IMR-90 (cell line): Measurements from ENCODE around the gene GNAS-AS1. TPM values are rescaled to one million over a fixed set of nuclear protein-coding genes. Genes with fewer than 3 reads are reported as not detected.

Experiments
- ATAC-seq: fragments of 200-7000 bp; cut with Tn5 transposase; 2 replicates; pipeline ENCODE4 v1.9.1; 2020; ENCODE audit warnings: low read depth, mild to moderate bottlenecking, moderate library complexity
- BruUV-seq: library from RNA; stranded (reverse); fragments of 400-500 nt; replicated peaks from 2 replicates; lab custom pipeline; 2021; lab: Mats Ljungman, UMichigan
- CTCF ChIA-PET: fragments of 300-600 bp; formaldehyde crosslinking; extraction: SDS; loops from one replicate; lab custom pipeline; 2021; ENCODE audit warnings: antibody characterized with exemption; lab: Yijun Ruan, JAX
- POLR2A ChIA-PET: fragments of 300-600 bp; sonication (Branson Sonifier 250); formaldehyde crosslinking; loops from one replicate; lab custom pipeline; 2022; ENCODE audit warnings: antibody characterized with exemption; ENCODE audit not compliant: unreplicated experiment; lab: Charles Lee
- DNase-seq: peaks from one replicate; pipeline ENCODE4 v3.0.0; 2013
- H2AFZ ChIP-seq: replicated peaks from 2 replicates; pipeline ENCODE3; 2013; ENCODE audit warnings: low read length, mild to moderate bottlenecking; ENCODE audit not compliant: poor library complexity
- H2AK5ac ChIP-seq: 2 replicates; pipeline ENCODE4 v1.6.1; 2013; ENCODE audit warnings: low read depth, low read length, inconsistent platforms
- H2AK9ac ChIP-seq: replicated peaks from 2 replicates; pipeline ENCODE3; 2013; ENCODE audit warnings: mild to moderate bottlenecking, low read depth, low read length, moderate library complexity; ENCODE audit not compliant: poor library complexity
- H2BK120ac ChIP-seq: 2 replicates; pipeline ENCODE4 v1.6.1; 2013; ENCODE audit warnings: low read depth, low read length, inconsistent platforms
- H2BK15ac ChIP-seq: 3 replicates; pipeline ENCODE4 v1.6.1; 2013; ENCODE audit warnings: low read depth, low read length, inconsistent platforms
- H2BK20ac ChIP-seq: 2 replicates; pipeline ENCODE4 v1.6.1; 2013; ENCODE audit warnings: low read depth, mild to moderate bottlenecking, inconsistent platforms, low read length, moderate library complexity
- H2BK5ac ChIP-seq: 2 replicates; pipeline ENCODE4 v1.6.1; 2013; ENCODE audit warnings: mild to moderate bottlenecking, low read depth, low read length, inconsistent platforms; ENCODE audit not compliant: poor library complexity, severe bottlenecking
- H3K14ac ChIP-seq: replicated peaks from 2 replicates; pipeline ENCODE4 v1.6.1; 2013; ENCODE audit warnings: low read depth, low read length, inconsistent platforms
- H3K18ac ChIP-seq: 2 replicates; pipeline ENCODE4 v1.6.1; 2013; ENCODE audit warnings: low read depth, low read length, control low read depth
- H3K23ac ChIP-seq: 2 replicates; pipeline ENCODE4 v1.6.1; 2013; ENCODE audit warnings: low read depth, low read length, inconsistent platforms
- H3K27ac ChIP-seq: 2 replicates; pipeline ENCODE4 v1.5.1; 2013; ENCODE audit warnings: mild to moderate bottlenecking, control low read depth, low read length; ENCODE audit not compliant: insufficient read depth
- H3K27me3 ChIP-seq: 2 replicates; pipeline ENCODE4 v1.6.1; 2013; ENCODE audit warnings: low read length; ENCODE audit not compliant: control insufficient read depth, insufficient read depth
- H3K36me3 ChIP-seq: 2 replicates; pipeline ENCODE4 v1.6.1; 2013; ENCODE audit warnings: low read length, mixed read lengths; ENCODE audit not compliant: control insufficient read depth, insufficient read depth
- H3K4ac ChIP-seq: 2 replicates; pipeline ENCODE4 v1.6.1; 2013; ENCODE audit warnings: low read depth, low read length, inconsistent platforms
- H3K4me1 ChIP-seq: 2 replicates; pipeline ENCODE4 v1.6.1; 2013; ENCODE audit warnings: low read length, mixed read lengths; ENCODE audit not compliant: control insufficient read depth, insufficient read depth
- H3K4me2 ChIP-seq: 2 replicates; pipeline ENCODE4 v1.6.1; 2013; ENCODE audit warnings: low read depth, mild to moderate bottlenecking, control low read depth, low read length, moderate library complexity
- H3K4me3 ChIP-seq: 2 replicates; pipeline ENCODE4 v1.5.1; 2013; ENCODE audit warnings: low read depth, mild to moderate bottlenecking, control low read depth, low read length, moderate library complexity; ENCODE audit not compliant: insufficient read depth
- H3K56ac ChIP-seq: 2 replicates; pipeline ENCODE4 v1.6.1; 2013; ENCODE audit warnings: low read length, inconsistent platforms; ENCODE audit not compliant: insufficient read depth; ENCODE audit errors: extremely low read depth
- H3K79me1 ChIP-seq, 2 experiments: 2 replicates each; pipeline ENCODE4 v1.6.1; 2013; ENCODE audit warnings: low read length in 2 of 2, inconsistent platforms in 1 of 2, low read depth in 1 of 2
- H3K9ac ChIP-seq: 2 replicates; pipeline ENCODE4 v1.6.1; 2013; ENCODE audit warnings: low read depth, low read length, control low read depth
- H3K9me1 ChIP-seq: 2 replicates; pipeline ENCODE4 v1.6.1; 2013; ENCODE audit warnings: low read length, inconsistent platforms; ENCODE audit not compliant: insufficient read depth
- H3K9me3 ChIP-seq: 2 replicates; pipeline ENCODE4 v1.6.1; 2013; ENCODE audit warnings: low read length; ENCODE audit not compliant: control insufficient read depth, insufficient read depth
- H4K20me1 ChIP-seq: 2 replicates; pipeline ENCODE4 v1.6.1; 2013; ENCODE audit warnings: low read length, inconsistent platforms; ENCODE audit not compliant: insufficient read depth
- H4K5ac ChIP-seq: 2 replicates; pipeline ENCODE4 v1.6.1; 2013; ENCODE audit warnings: mild to moderate bottlenecking, low read depth, low read length, control low read depth
- H4K8ac ChIP-seq, 2 experiments: 2 replicates each; pipeline ENCODE4 v1.6.1; 2013; ENCODE audit warnings: low read depth in 2 of 2, low read length in 2 of 2, control low read depth in 1 of 2, inconsistent platforms in 1 of 2
- H4K91ac ChIP-seq: 2 replicates; pipeline ENCODE4 v1.6.1; 2013; ENCODE audit warnings: low read depth, low read length, inconsistent platforms; ENCODE audit not compliant: insufficient read depth
- FOS ChIP-seq: fragments of 150-350 bp; IDR thresholded peaks from 2 replicates; pipeline ENCODE4 v1.6.1; 2016; ENCODE audit warnings: low read depth, low read length
- MAFK ChIP-seq: IDR thresholded peaks from 2 replicates; pipeline ENCODE4 v1.6.1; 2012; ENCODE audit warnings: low read depth, low read length, improper control_type of control experiment
- POLR2A ChIP-seq: IDR thresholded peaks from 2 replicates; pipeline ENCODE4 v1.6.1; 2012; ENCODE audit warnings: mild to moderate bottlenecking, low read depth, low read length
- WGBS, 2 experiments: methylation state at CpG; one replicate each; pipeline versions ENCODE4 v1.1.5 to v1.1.7; 2013; ENCODE audit warnings: missing lambda C conversion rate in 2 of 2; ENCODE audit not compliant: insufficient read length in 1 of 2; ENCODE audit errors: extremely low coverage in 2 of 2; 5-methylcytosine and 5-hydroxymethylcytosine counted together
- dilution Hi-C: fragments of 300-500 bp; cut with HindIII; formaldehyde crosslinking; loops from one replicate; pipeline ENCODE4 v1.14.3; 2018; ENCODE audit warnings: low sequenced_read_pairs; ENCODE audit not compliant: unreplicated experiment
- in situ Hi-C: fragments of 300-500 bp; cut with MboI; formaldehyde crosslinking; loops from 3 replicates; pipeline ENCODE4 v1.14.3; 2019; ENCODE audit warnings: low sequenced_read_pairs, inconsistent platforms, mixed read lengths
- intact Hi-C: fragments of 100-400 bp; cut with micrococcal nuclease; formaldehyde crosslinking; loops from 2 replicates; pipeline ENCODE4 v1.10.0; 2022
- polyA plus RNA-seq, 3 experiments: library from polyadenylated mRNA; depleted of rRNA; stranded (reverse); fragments of >200 nt; gene quantifications; 2 replicates each; pipeline ENCODE4 v1.2.3, GENCODE V29; 2012; ENCODE audit warnings: low replicate concordance in 1 of 3
- total RNA-seq: library from RNA; depleted of rRNA; stranded (reverse); fragments of >200 nt; gene quantifications from 2 replicates; pipeline ENCODE4 v1.2.3, GENCODE V29; 2012

GNAS-AS1 gene
- total and polyA plus RNA-seq, 2 of the 4 experiments (the other 2 are of a cell fraction) = 0.54 to 0.60 TPM

GRCh38 chr20:58813369-58813768 lies 37.3 kb downstream of the GNAS-AS1 start:
- no peak overlapping the region for H2BK20ac ChIP-seq
- H3K27me3 ChIP-seq = peaks cover 13% of the 10 kb centered on the region
- ChIA-PET CTCF (no interaction called here), POLR2A (no interaction called here)
- H3K79me1 ChIP-seq = no peaks in the 10 kb centered on the region
- H3K4ac ChIP-seq = no peak overlapping the region
- WGBS, 2 experiments = 82% methylated on average over 5 of the region's 8 CpGs; no CpG with 5 or more reads in 1 of the 2 experiments
- H3K9me3 ChIP-seq = no peaks in the 10 kb centered on the region
- H3K9ac ChIP-seq = no peak overlapping the region
- no peak overlapping the region for H3K23ac ChIP-seq
- H3K36me3 ChIP-seq = no peaks in the 10 kb centered on the region
- no peak overlapping the region for H4K91ac ChIP-seq
- no peak overlapping the region for H3K4me3 ChIP-seq
- H2AK5ac ChIP-seq = no peak overlapping the region
- no peaks in the 10 kb centered on the region for H4K20me1 ChIP-seq
- no peak for DNase-seq
- in situ Hi-C loops (no loop called here), dilution Hi-C loops (no loop called here), intact Hi-C loops (no loop called here)
- H3K56ac ChIP-seq = no peak overlapping the region
- no peak overlapping the region for H3K14ac ChIP-seq
- H4K5ac ChIP-seq = no peak overlapping the region
- no peak overlapping the region for H2BK5ac ChIP-seq
- no peak overlapping the region for H2AK9ac ChIP-seq
- no peak overlapping the region for H2BK120ac ChIP-seq
- no peak overlapping the region for H4K8ac ChIP-seq
- H3K18ac ChIP-seq = no peak overlapping the region
- no peak overlapping the region for H3K27ac ChIP-seq
- BruUV-seq = no TSS peak
- ATAC-seq = no peak
- no peaks in the 10 kb centered on the region; the same call in 1 of the 2 replicates for H3K9me1 ChIP-seq
- H2BK15ac ChIP-seq = no peak overlapping the region
- no peak overlapping the region for H2AFZ ChIP-seq
- TF ChIP-seq FOS = no peak
- TF ChIP-seq POLR2A = no peak
- no peak for TF ChIP-seq MAFK
- peaks cover 5% of the 10 kb centered on the region for H3K4me1 ChIP-seq
- H3K4me2 ChIP-seq = no peak overlapping the region
